ENCODE measurements around the gene EIF1.
"Not testable (repeated sequence)": the region's sequence is repeated elsewhere in the genome, so short reads cannot be mapped to it uniquely, and the experiment has no call there.

Gene EIF1

GRCh38 chr17:41688641-41689496 is at the start of gene EIF1:
Gene EIF1, plus strand, starts transcription at chr17:41688885. Its CDS starts 154 bp downstream, at chr17:41689039.
- H3K4me3 ChIP-seq (ENCODE audit: low read length) = peak within 1 kb of the TSS; percentile 100
- H3K36me3 ChIP-seq (replicated peaks; ENCODE audit: insufficient read depth, low read length) = peaks cover 37% of the 10 kb centered on the region
- peaks cover 56% of the 10 kb centered on the region for H3F3A ChIP-seq (ENCODE audit: insufficient read depth, low read length)
- H4K20me1 ChIP-seq (ENCODE audit: insufficient read depth, low read length) = peaks cover 24% of the 10 kb centered on the region
- peak within 1 kb of the TSS; percentile 99 for H3K27ac ChIP-seq (ENCODE audit: low read length)
- TF ChIP-seq CTCF (IDR thresholded peaks at IDR 0.05; ENCODE audit: low read length) (no peak), EZH2 (optimal IDR thresholded peaks at IDR 0.05; ENCODE audit: low read depth, low read length) (no peak), EZH2phosphoT487 (IDR thresholded peaks at IDR 0.05; ENCODE audit: low read length) (no peak)
- H3K27me3 ChIP-seq (replicated peaks; ENCODE audit: insufficient read depth, low read length) = no peaks in the 10 kb centered on the region
- H2AFZ ChIP-seq (ENCODE audit: low read length) = peak within 1 kb of the TSS; percentile 87
- peak within 1 kb of the TSS; percentile 100 for H3K9ac ChIP-seq (ENCODE audit: low read length)
- peak within 1 kb of the TSS; percentile 93 for H3K4me2 ChIP-seq (ENCODE audit: low read depth, low read length)
- DNase-seq = peak; percentile 100
- H3K9me3 ChIP-seq (replicated peaks; ENCODE audit: insufficient read depth, low read length) = no peaks in the 10 kb centered on the region
- H3K9me2 ChIP-seq (replicated peaks; ENCODE audit: insufficient read depth, low read length) = no peaks in the 10 kb centered on the region
- peaks cover 12% of the 10 kb centered on the region for H3K4me1 ChIP-seq (ENCODE audit: low read length)
- peaks cover 30% of the 10 kb centered on the region for H3K79me2 ChIP-seq (ENCODE audit: low read length)

GRCh38 chr17:41638941-41639340 is 49.7 kb upstream of the EIF1 start:
- no peak overlapping the region for H3K9ac ChIP-seq (ENCODE audit: low read length)
- H3K27me3 ChIP-seq (replicated peaks; ENCODE audit: insufficient read depth, low read length) = peaks cover 12% of the 10 kb centered on the region
- H3F3A ChIP-seq (ENCODE audit: insufficient read depth, low read length) = no peaks in the 10 kb centered on the region
- no peak overlapping the region for H3K4me3 ChIP-seq (ENCODE audit: low read length)
- no peaks in the 10 kb centered on the region for H3K9me3 ChIP-seq (replicated peaks; ENCODE audit: insufficient read depth, low read length)
- H2AFZ ChIP-seq (ENCODE audit: low read length) = no peak overlapping the region
- no peak overlapping the region for H3K4me2 ChIP-seq (ENCODE audit: low read depth, low read length)
- H3K9me2 ChIP-seq (replicated peaks; ENCODE audit: insufficient read depth, low read length) = no peaks in the 10 kb centered on the region
- DNase-seq = no peak
- H3K27ac ChIP-seq (ENCODE audit: low read length) = no peak overlapping the region
- H3K79me2 ChIP-seq (ENCODE audit: low read length) = no peaks in the 10 kb centered on the region
- H3K36me3 ChIP-seq (replicated peaks; ENCODE audit: insufficient read depth, low read length) = no peaks in the 10 kb centered on the region
- no peaks in the 10 kb centered on the region for H3K4me1 ChIP-seq (ENCODE audit: low read length)
- TF ChIP-seq CTCF (IDR thresholded peaks at IDR 0.05; ENCODE audit: low read length) = no peak
- no peak for TF ChIP-seq EZH2phosphoT487 (IDR thresholded peaks at IDR 0.05; ENCODE audit: low read length)
- no peak for TF ChIP-seq EZH2 (optimal IDR thresholded peaks at IDR 0.05; ENCODE audit: low read depth, low read length)
- no peaks in the 10 kb centered on the region for H4K20me1 ChIP-seq (ENCODE audit: insufficient read depth, low read length)

- H3K36me3 ChIP-seq (replicated peaks; ENCODE audit: insufficient read depth, low read length) = no peaks in the 10 kb centered on the region
- H3K27me3 ChIP-seq (replicated peaks; ENCODE audit: insufficient read depth, low read length) = peaks cover 12% of the 10 kb centered on the region
- H3K9me3 ChIP-seq (replicated peaks; ENCODE audit: insufficient read depth, low read length) = no peaks in the 10 kb centered on the region
- H3K9me2 ChIP-seq (replicated peaks; ENCODE audit: insufficient read depth, low read length) = no peaks in the 10 kb centered on the region
- no peak for TF ChIP-seq EZH2 (optimal IDR thresholded peaks at IDR 0.05; ENCODE audit: low read depth, low read length)
- no peak for TF ChIP-seq EZH2phosphoT487 (IDR thresholded peaks at IDR 0.05; ENCODE audit: low read length)
- no peak for TF ChIP-seq CTCF (IDR thresholded peaks at IDR 0.05; ENCODE audit: low read length)
- no peaks in the 10 kb centered on the region for H3K4me1 ChIP-seq (ENCODE audit: low read length)
- no peak overlapping the region for H3K4me3 ChIP-seq (ENCODE audit: low read length)
- no peaks in the 10 kb centered on the region for H3F3A ChIP-seq (ENCODE audit: insufficient read depth, low read length)
- DNase-seq = no peak
- no peak overlapping the region for H3K4me2 ChIP-seq (ENCODE audit: low read depth, low read length)
- H3K27ac ChIP-seq (ENCODE audit: low read length) = no peak overlapping the region
- H3K9ac ChIP-seq (ENCODE audit: low read length) = no peak overlapping the region
- no peaks in the 10 kb centered on the region for H4K20me1 ChIP-seq (ENCODE audit: insufficient read depth, low read length)
- H2AFZ ChIP-seq (ENCODE audit: low read length) = no peak overlapping the region
- no peaks in the 10 kb centered on the region for H3K79me2 ChIP-seq (ENCODE audit: low read length)
Observed at GRCh38 chr17:41639492-41640473, 48.9 kb upstream of the EIF1 start.

- H3K79me2 ChIP-seq (ENCODE audit: low read length); H3K9me3 ChIP-seq (replicated peaks; ENCODE audit: insufficient read depth, low read length); H3K4me2 ChIP-seq (ENCODE audit: low read depth, low read length); H4K20me1 ChIP-seq (ENCODE audit: insufficient read depth, low read length); H3K27ac ChIP-seq (ENCODE audit: low read length); H3F3A ChIP-seq (ENCODE audit: insufficient read depth, low read length); H3K36me3 ChIP-seq (replicated peaks; ENCODE audit: insufficient read depth, low read length); H2AFZ ChIP-seq (ENCODE audit: low read length); DNase-seq; H3K4me1 ChIP-seq (ENCODE audit: low read length); H3K4me3 ChIP-seq (ENCODE audit: low read length); H3K9ac ChIP-seq (ENCODE audit: low read length); H3K9me2 ChIP-seq (replicated peaks; ENCODE audit: insufficient read depth, low read length): not testable (repeated sequence)
- H3K27me3 ChIP-seq (replicated peaks; ENCODE audit: insufficient read depth, low read length) = peaks cover 12% of the 10 kb centered on the region
Observed at GRCh38 chr17:41640596-41640995, 48.1 kb upstream of the EIF1 start.
